Mucosa of rectum (tissue), 2 donors: Measurements from ENCODE around the gene PPP1R9A.

ENCODE experiments used
- H3K27ac ChIP-seq, 2 donors: one replicate each; pipeline ENCODE4 v1.7.0; 2013; ENCODE audit warnings: inconsistent platforms in 2 of 2, low read depth in 2 of 2, low read length in 2 of 2
- H3K27me3 ChIP-seq, 2 donors: one replicate each; pipeline ENCODE4 v1.7.0; 2013; ENCODE audit warnings: low read length in 2 of 2; ENCODE audit not compliant: control insufficient read depth in 2 of 2, insufficient read depth in 2 of 2
- H3K36me3 ChIP-seq, 2 donors: one replicate each; pipeline ENCODE4 v1.7.0; 2013; ENCODE audit warnings: low read length in 2 of 2; ENCODE audit not compliant: control insufficient read depth in 2 of 2, insufficient read depth in 2 of 2
- H3K4me1 ChIP-seq, 2 donors: one replicate each; pipeline ENCODE4 v1.7.0; 2013; ENCODE audit warnings: low read length in 2 of 2, mild to moderate bottlenecking in 1 of 2; ENCODE audit not compliant: control insufficient read depth in 2 of 2, insufficient read depth in 2 of 2
- H3K4me3 ChIP-seq, 2 donors: one replicate each; pipeline ENCODE4 v1.7.0; 2013; ENCODE audit warnings: low read length in 2 of 2
- H3K9ac ChIP-seq, 2 donors: one replicate each; pipeline ENCODE4 v1.7.0; 2013; ENCODE audit warnings: low read length in 2 of 2, low read depth in 1 of 2, mild to moderate bottlenecking in 1 of 2
- H3K9me3 ChIP-seq, 2 donors: one replicate each; pipeline ENCODE4 v1.7.0; 2013; ENCODE audit warnings: low read length in 2 of 2; ENCODE audit not compliant: control insufficient read depth in 2 of 2
- donor health status: healthy.
- donor health status: Normal muscosa, but diverticular disease.

The PPP1R9A gene

GRCh38 chr7:95089414-95090315 is 182.3 kb downstream of the PPP1R9A start:
- Histone ChIP-seq H3K4me1 (no peaks in the 10 kb centered on the region), H3K9ac (no peak overlapping the region), H3K36me3 (no peaks in the 10 kb centered on the region), H3K27me3 (no peaks in the 10 kb centered on the region), H3K4me3 (no peak overlapping the region), H3K9me3 (no peaks in the 10 kb centered on the region), H3K27ac (no peak overlapping the region)

- Histone ChIP-seq H3K36me3 (no peaks in the 10 kb centered on the region), H3K4me1 (no peaks in the 10 kb centered on the region), H3K9me3 (no peaks in the 10 kb centered on the region), H3K9ac (no peak overlapping the region), H3K4me3 (no peak overlapping the region), H3K27me3 (no peaks in the 10 kb centered on the region), H3K27ac (no peak overlapping the region)
These were observed 184.9 kb downstream of the PPP1R9A start for GRCh38 chr7:95092324-95092723.

GRCh38 chr7:95095259-95095965 is 188.0 kb downstream of the PPP1R9A start:
- H3K36me3 ChIP-seq = no peaks in the 10 kb centered on the region
- no peaks in the 10 kb centered on the region for H3K4me1 ChIP-seq
- H3K9ac ChIP-seq = no peak overlapping the region
- no peak overlapping the region for H3K4me3 ChIP-seq
- H3K9me3 ChIP-seq = no peaks in the 10 kb centered on the region
- no peaks in the 10 kb centered on the region for H3K27me3 ChIP-seq
- no peak overlapping the region for H3K27ac ChIP-seq

DNA sequence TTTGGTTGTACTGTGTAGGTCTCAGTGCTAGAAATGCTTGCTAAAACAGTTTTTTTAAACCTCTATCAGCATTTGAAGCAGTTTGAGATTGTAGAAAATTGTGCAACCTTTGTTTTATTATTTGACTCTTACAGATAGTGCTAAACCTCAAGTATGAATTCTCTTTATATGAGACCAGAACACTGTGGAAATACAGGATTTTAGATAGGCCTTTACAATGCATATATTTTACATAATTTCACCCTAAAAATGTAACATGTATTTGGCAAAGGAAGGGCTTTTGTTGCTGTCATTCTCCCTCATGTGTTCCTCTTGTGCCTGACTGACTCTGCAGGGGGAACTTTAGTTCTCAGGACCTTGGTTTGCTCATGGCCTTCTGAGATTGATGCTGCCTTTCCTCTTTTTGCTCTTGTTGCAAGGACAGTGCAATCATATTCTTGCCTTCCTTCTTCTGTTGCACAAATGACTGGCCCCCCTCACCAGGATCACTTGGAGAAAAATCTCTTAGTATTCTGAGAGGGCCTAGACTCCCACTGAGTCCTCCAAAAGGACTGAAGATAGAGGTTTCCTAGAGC is 188.7 kb downstream of the PPP1R9A start:
- Histone ChIP-seq H3K27me3 (no peaks in the 10 kb centered on the region), H3K36me3 (no peaks in the 10 kb centered on the region), H3K9me3 (no peaks in the 10 kb centered on the region), H3K27ac (no peak overlapping the region), H3K4me3 (no peak overlapping the region), H3K4me1 (no peaks in the 10 kb centered on the region), H3K9ac (no peak overlapping the region)

DNA sequence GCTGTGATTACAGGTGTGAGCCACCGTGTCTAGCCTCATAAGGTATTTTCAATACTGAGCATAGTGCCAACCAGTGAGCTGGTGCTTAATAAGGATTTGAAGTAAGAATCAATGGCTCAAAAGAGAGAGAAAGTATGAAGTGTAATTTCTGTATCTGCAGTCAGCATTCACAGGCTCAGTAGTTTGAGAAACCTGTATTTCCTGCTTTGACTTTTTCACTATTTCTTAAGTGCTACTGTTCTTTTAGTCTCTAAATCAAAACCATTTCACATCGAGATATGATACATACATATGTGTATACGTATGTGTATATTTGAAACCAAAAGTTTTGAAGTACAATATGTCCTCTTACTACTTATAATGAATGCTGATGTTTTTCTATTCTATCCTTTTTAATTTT is 189.9 kb downstream of the PPP1R9A start:
- no peak overlapping the region for H3K4me3 ChIP-seq
- H3K4me1 ChIP-seq = no peaks in the 10 kb centered on the region
- H3K36me3 ChIP-seq = no peaks in the 10 kb centered on the region
- no peaks in the 10 kb centered on the region for H3K27me3 ChIP-seq
- no peak overlapping the region for H3K27ac ChIP-seq
- H3K9ac ChIP-seq = no peak overlapping the region
- no peaks in the 10 kb centered on the region for H3K9me3 ChIP-seq

DNA sequence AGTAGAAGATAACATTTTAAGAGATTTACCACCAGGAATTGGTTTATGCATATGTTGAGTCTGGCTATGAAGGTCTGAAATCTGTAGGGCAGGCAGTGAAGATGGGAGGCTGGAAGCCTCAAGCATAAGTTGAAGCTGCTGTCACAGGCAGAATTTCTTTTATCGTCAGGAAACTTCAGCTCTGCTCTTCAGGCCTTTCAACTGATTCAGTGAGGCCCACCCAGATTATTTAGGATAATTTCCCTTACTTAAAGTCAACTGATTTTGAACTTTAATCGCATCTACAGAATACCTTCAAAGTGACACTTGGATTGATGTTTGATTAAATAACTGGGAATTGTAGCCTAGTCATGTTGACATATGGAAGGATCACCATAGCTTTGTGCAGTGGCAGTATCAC is 190.5 kb downstream of the PPP1R9A start:
- H3K4me1 ChIP-seq = no peaks in the 10 kb centered on the region
- no peak overlapping the region for H3K27ac ChIP-seq
- H3K9ac ChIP-seq = no peak overlapping the region
- H3K4me3 ChIP-seq = no peak overlapping the region
- H3K27me3 ChIP-seq = no peaks in the 10 kb centered on the region
- no peaks in the 10 kb centered on the region for H3K9me3 ChIP-seq
- no peaks in the 10 kb centered on the region for H3K36me3 ChIP-seq

DNA sequence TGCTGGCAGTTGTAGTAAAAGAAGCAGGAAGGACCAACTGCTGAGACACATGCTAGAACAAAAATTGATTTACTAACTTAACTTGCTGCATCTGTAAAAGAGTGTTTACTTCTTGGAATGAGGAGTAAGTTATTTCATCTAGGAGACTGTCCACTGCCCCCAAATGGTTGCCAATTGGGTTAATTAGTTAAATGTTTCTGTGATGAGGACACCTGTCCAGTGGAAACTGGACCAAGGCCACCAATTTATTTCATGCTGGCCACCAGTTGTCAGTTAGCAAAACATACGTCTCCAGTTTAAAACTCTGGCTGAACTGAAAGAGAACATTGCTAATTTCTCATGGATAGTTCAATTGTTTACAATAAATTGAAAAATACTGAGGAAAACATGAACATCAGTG is 191.7 kb downstream of the PPP1R9A start:
- Histone ChIP-seq H3K27ac (no peak overlapping the region), H3K9ac (no peak overlapping the region), H3K4me1 (no peaks in the 10 kb centered on the region), H3K36me3 (no peaks in the 10 kb centered on the region), H3K27me3 (no peaks in the 10 kb centered on the region), H3K9me3 (no peaks in the 10 kb centered on the region), H3K4me3 (no peak overlapping the region)

- Histone ChIP-seq H3K4me1 (no peaks in the 10 kb centered on the region), H3K27ac (no peak overlapping the region), H3K9me3 (no peaks in the 10 kb centered on the region), H3K36me3 (no peaks in the 10 kb centered on the region), H3K4me3 (no peak overlapping the region), H3K9ac (no peak overlapping the region), H3K27me3 (no peaks in the 10 kb centered on the region)
These were observed 194.0 kb downstream of the PPP1R9A start for GRCh38 chr7:95101422-95101821.

- Histone ChIP-seq H3K4me3 (no peak overlapping the region), H3K9me3 (no peaks in the 10 kb centered on the region), H3K27me3 (no peaks in the 10 kb centered on the region), H3K27ac (no peak overlapping the region), H3K4me1 (no peaks in the 10 kb centered on the region), H3K36me3 (no peaks in the 10 kb centered on the region), H3K9ac (no peak overlapping the region)
These were observed 195.3 kb downstream of the PPP1R9A start for GRCh38 chr7:95102662-95103061.

DNA sequence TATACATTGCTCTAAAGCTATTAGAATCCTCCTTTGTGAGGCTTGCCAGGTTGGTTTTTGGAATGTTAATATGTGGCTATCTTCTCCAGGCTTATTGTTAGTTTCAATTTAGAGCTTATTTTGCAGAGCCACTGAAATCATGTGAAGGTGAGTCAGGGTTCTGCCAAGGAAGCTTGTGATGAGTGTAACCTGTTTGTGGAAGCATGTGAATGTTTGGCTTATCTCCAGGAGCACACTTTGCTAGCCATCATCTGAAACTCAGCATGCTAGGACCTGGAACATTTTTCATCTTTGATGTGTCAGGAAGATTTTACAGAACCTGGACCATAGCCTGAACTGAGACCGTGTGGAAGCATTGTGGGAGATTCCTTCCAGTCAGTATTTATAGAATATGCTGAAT is 197.3 kb downstream of the PPP1R9A start:
- Histone ChIP-seq H3K4me1 (no peaks in the 10 kb centered on the region), H3K4me3 (no peak overlapping the region), H3K9ac (no peak overlapping the region), H3K27me3 (no peaks in the 10 kb centered on the region), H3K9me3 (no peaks in the 10 kb centered on the region), H3K36me3 (no peaks in the 10 kb centered on the region), H3K27ac (no peak overlapping the region)
